HEK293 (cell line): Measurements from ENCODE around the gene IDH1.

ENCODE experiments used
- PATZ1 ChIP-seq: fragments of 450-650 bp; formaldehyde crosslinking; IDR thresholded peaks from 2 replicates; pipeline ENCODE4 v1.5.1; 2016; ENCODE audit warnings: missing biosample characterization, missing genetic modification characterization
- SP2 ChIP-seq: fragments of 450-650 bp; formaldehyde crosslinking; IDR thresholded peaks from 2 replicates; pipeline ENCODE4 v1.5.1; 2016; ENCODE audit warnings: missing biosample characterization, missing genetic modification characterization
- YY1 ChIP-seq: fragments of 450-650 bp; formaldehyde crosslinking; IDR thresholded peaks from 2 replicates; pipeline ENCODE4 v1.5.1; 2018; ENCODE audit warnings: missing biosample characterization, missing genetic modification characterization
- ZBTB1 ChIP-seq: fragments of 450-650 bp; formaldehyde crosslinking; IDR thresholded peaks from 2 replicates; pipeline ENCODE4 v1.5.1; 2016; ENCODE audit warnings: missing biosample characterization, missing genetic modification characterization
- ZBTB21 ChIP-seq: fragments of 450-650 bp; formaldehyde crosslinking; IDR thresholded peaks from 2 replicates; pipeline ENCODE4 v1.5.1; 2017; ENCODE audit warnings: missing biosample characterization, missing genetic modification characterization
- ZNF350 ChIP-seq: fragments of 450-650 bp; formaldehyde crosslinking; IDR thresholded peaks from 2 replicates; pipeline ENCODE4 v1.5.0; 2017; ENCODE audit warnings: missing biosample characterization, mild to moderate bottlenecking, missing genetic modification characterization
- ZNF585B ChIP-seq: fragments of 450-650 bp; formaldehyde crosslinking; IDR thresholded peaks from 2 replicates; pipeline ENCODE4 v1.5.1; 2016; ENCODE audit warnings: missing biosample characterization, missing genetic modification characterization
- ZNF768 ChIP-seq: fragments of 450-650 bp; formaldehyde crosslinking; IDR thresholded peaks from 2 replicates; pipeline ENCODE4 v1.5.1; 2018; ENCODE audit warnings: missing biosample characterization, mild to moderate bottlenecking, missing genetic modification characterization
- TF ChIP-seq, protein P1 (sequence below): fragments of 450-650 bp; formaldehyde crosslinking; IDR thresholded peaks from 2 replicates; pipeline ENCODE4 v1.5.1; 2016; ENCODE audit warnings: missing biosample characterization, missing genetic modification characterization

- TF ChIP-seq ZNF768 (tag by site-specific recombination) (no peak), PATZ1 (no peak), ZBTB21 (no peak), YY1 (tag by site-specific recombination) (no peak), ZNF585B (tag by site-specific recombination) (no peak), SP2 (tag by site-specific recombination) (no peak), ZNF350 (no peak), ZBTB1 (tag by site-specific recombination) (no peak)
- TF ChIP-seq, protein P1, sequence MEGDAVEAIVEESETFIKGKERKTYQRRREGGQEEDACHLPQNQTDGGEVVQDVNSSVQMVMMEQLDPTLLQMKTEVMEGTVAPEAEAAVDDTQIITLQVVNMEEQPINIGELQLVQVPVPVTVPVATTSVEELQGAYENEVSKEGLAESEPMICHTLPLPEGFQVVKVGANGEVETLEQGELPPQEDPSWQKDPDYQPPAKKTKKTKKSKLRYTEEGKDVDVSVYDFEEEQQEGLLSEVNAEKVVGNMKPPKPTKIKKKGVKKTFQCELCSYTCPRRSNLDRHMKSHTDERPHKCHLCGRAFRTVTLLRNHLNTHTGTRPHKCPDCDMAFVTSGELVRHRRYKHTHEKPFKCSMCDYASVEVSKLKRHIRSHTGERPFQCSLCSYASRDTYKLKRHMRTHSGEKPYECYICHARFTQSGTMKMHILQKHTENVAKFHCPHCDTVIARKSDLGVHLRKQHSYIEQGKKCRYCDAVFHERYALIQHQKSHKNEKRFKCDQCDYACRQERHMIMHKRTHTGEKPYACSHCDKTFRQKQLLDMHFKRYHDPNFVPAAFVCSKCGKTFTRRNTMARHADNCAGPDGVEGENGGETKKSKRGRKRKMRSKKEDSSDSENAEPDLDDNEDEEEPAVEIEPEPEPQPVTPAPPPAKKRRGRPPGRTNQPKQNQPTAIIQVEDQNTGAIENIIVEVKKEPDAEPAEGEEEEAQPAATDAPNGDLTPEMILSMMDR (tag by site-specific recombination), result no peak
These were observed 19.0 kb downstream of the IDH1 start for GRCh38 chr2:208235860-208236259.
